GM12801 (cell line): ENCODE results near the gene ZBTB7B.

Source experiments
- TF ChIP-seq, protein P1 (sequence below): IDR thresholded peaks from one replicate; pipeline ENCODE4 v1.5.1; 2011; ENCODE audit warnings: control low read depth; ENCODE audit not compliant: insufficient read length; ENCODE audit errors: extremely low read depth

The ZBTB7B gene

DNA sequence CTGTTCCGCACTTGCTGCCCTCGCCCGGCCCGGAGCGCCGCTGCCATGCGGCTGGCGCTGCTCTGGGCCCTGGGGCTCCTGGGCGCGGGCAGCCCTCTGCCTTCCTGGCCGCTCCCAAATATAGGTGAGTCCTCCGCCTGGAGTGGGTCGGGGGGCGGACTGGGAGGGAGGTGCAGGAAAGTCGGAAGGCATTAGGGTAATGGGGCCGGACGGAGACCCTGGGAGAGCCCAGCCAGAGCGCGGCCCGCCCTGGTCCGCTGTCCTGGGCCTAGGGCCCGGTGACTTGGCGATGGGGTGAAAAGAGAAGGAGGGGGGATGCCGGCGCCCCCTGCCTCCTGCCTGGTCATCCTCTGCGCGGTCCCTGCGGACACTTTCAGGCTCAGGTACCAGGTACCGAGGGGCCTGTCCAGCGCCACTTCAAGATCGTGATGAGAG lies 48.8 kb downstream of the ZBTB7B start:
- TF ChIP-seq, protein P1, sequence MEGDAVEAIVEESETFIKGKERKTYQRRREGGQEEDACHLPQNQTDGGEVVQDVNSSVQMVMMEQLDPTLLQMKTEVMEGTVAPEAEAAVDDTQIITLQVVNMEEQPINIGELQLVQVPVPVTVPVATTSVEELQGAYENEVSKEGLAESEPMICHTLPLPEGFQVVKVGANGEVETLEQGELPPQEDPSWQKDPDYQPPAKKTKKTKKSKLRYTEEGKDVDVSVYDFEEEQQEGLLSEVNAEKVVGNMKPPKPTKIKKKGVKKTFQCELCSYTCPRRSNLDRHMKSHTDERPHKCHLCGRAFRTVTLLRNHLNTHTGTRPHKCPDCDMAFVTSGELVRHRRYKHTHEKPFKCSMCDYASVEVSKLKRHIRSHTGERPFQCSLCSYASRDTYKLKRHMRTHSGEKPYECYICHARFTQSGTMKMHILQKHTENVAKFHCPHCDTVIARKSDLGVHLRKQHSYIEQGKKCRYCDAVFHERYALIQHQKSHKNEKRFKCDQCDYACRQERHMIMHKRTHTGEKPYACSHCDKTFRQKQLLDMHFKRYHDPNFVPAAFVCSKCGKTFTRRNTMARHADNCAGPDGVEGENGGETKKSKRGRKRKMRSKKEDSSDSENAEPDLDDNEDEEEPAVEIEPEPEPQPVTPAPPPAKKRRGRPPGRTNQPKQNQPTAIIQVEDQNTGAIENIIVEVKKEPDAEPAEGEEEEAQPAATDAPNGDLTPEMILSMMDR: no peak

DNA sequence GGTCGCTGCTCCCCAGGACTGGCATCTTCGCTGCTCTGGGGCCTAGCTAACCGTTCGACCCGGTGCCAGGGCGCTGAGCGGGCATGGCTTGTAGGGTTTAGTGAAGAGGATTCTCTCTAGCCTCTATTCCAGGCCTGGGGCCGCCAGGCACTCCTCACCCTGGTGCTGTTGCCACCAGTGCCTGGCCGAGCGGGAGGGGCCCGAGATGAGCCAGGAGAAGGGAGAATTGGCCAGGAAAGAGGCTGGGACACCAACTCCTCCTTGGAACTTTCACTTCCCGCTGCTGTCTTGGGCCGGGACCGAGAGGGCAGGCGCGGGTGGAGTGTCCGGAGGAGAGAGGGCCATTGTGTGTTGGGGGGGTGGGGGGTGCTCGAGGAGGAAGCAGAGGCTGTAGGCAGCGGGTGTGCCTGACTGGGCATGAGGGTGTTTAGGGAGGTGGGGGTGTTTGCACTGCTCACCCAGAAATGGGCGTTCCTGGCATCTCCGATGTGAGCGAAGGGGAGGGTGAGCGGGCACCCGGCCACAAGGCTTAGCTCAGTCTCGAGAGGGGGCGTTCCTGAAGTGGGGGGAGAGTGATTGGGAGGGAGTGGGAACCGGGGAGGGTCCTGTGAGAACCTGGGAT lies 49.3 kb downstream of the ZBTB7B start:
- TF ChIP-seq, protein P1: no peak

DNA sequence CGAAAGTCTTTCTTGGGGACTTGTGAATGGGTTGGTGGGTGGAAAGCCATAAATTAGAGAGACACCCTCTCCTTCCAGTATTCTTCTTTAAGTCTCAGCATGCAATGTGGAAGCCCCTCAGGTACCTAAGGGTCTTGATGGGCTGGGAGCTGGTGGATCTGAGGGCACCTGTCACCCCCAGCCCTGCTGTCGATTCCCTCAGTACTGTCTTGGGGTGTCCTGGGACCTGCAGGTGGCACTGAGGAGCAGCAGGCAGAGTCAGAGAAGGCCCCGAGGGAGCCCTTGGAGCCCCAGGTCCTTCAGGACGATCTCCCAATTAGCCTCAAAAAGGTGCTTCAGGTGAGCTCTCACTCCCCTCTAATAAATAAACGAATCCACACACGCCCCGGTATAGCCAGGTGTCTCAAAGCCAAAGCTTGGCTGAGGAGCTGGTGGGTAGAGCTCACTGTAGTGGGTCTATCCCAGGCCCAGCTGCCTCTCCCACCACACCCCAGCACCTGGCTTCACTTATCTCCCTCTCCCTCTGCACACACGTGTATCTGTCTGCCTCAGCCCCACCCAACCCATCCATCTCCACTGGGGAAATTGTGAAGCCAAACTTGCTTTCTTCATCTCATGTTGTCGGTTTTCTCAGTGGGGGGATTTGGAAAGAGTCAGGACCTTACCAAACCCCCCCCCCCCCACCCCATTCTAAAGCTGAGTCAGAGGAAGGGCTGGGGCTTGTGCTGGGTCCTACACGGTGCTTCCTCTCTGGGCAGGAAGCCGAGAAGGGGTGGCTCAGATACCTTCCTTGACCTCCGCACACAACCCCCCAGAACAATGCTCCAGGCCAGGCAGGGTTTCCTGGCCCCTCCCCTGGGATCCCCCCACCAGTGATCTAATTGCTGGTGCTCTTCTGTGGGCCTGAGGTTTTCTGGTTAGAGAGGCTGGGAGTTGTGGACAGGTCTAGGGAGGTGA lies 50.1 kb downstream of the ZBTB7B start:
- TF ChIP-seq, protein P1: no peak

DNA sequence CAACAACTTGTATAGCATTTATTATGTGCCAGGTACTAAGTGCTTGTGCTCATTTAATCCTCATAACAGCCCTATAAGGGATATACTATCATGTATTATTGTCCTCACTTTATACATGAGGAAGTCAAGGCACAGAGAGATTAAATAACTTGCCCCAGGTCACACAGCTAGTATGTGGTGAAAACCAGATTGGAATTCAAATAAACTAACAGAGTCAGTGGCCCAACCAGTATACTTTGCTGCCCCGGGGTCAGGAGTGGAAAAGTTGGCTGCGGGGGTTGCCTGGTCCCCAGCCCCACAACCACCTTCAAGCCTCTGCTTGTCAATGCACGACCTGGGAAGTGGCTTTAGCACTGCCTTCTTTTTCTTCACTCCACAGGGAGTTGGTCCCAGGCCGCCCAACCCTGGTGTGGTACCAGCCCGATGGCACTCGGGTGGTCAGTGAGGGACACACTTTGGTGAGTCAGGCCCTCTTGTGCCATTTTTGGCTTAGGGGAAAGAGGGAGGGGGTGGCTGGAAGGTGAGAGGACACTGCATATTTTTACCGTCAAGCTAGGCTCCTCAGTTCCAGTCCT lies 51.0 kb downstream of the ZBTB7B start:
- TF ChIP-seq, protein P1: no peak

DNA sequence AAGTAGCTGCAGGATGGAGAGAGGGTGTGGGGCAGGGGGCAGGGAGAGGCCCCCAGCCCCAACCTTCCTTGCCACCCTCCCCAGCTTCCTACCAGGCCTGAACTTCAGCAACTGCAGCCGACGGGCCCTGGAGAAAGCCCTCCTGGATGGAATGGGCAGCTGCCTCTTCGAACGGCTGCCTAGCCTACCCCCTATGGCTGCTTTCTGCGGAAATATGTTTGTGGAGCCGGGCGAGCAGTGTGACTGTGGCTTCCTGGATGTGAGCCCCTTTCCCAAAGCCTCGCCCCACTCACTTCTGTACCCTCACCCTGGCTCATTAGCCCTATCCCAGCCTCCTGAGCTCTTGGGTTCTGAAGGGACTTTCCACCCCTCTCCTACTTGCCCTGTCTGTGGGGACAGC lies 54.5 kb downstream of the ZBTB7B start:
- TF ChIP-seq, protein P1: no peak

DNA sequence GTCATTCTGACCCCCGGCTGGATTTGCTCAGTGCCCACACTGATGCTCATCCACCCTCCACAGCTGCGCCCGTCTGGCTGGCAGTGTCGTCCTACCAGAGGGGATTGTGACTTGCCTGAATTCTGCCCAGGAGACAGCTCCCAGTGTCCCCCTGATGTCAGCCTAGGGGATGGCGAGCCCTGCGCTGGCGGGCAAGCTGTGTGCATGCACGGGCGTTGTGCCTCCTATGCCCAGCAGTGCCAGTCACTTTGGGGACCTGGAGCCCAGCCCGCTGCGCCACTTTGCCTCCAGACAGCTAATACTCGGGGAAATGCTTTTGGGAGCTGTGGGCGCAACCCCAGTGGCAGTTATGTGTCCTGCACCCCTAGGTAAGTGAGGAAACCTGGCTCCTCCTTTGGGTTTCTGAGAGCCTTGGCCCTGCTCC lies 55.2 kb downstream of the ZBTB7B start:
- TF ChIP-seq, protein P1: no peak

DNA sequence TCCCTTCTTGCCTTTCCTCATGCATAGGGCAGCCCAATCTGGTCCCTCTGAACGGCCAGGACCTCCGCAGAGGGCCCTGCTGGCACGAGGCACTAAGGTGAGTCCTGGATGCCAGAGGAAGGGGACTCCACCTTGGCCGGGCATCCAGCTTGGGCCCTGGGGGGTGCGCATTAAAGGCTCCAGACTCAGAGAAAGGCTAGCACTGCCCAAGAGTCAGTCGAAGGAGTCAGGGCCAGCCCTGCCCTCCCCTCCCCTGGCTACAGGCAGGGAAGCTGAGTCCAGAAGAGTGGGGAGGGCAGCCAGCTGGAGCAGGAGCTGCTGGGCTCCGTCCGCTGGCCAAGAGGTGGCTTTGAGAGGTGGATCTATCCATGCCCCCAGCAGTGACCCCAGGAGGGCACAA lies 58.1 kb downstream of the ZBTB7B start:
- TF ChIP-seq, protein P1: no peak
